ENCODE measurements around the gene LAMP2.

The LAMP2 gene

DNA sequence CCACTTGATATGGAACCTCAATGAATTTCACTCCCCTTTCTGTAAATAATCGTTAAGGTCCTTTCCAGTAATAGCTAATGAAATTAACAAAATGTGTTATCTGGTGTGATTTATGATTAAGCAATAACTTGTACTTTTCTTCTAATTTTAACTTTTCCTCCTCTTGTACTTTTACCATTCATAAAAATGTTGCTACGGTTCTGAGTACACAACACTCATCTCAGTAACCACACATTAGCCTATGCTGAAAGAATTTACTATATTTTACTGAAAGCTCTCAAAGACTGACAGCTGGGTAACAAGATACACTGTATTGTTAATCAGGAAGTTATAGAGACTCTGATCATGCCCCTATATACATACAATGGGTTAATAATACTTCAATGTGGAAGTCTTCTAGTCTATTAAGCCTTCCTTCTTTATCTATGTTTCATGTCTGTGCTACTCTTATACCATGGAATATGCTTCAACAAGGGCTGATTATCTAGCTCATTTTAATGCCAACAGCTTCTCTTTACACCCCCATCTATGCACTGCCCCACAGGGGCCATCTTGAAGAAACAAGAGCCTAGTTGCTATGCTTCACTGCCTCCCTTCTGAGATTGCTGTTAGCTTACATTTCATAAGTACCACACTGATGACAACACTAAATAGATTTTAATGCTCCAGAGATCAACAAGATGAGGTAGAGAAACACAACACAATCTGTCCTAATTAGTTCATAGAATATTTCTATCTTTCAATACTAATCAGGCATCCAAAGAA is 39.1 kb downstream of the LAMP2 start:
- TF ChIP-seq, protein P1, sequence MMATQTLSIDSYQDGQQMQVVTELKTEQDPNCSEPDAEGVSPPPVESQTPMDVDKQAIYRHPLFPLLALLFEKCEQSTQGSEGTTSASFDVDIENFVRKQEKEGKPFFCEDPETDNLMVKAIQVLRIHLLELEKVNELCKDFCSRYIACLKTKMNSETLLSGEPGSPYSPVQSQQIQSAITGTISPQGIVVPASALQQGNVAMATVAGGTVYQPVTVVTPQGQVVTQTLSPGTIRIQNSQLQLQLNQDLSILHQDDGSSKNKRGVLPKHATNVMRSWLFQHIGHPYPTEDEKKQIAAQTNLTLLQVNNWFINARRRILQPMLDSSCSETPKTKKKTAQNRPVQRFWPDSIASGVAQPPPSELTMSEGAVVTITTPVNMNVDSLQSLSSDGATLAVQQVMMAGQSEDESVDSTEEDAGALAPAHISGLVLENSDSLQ (IDR thresholded peaks at IDR 0.05), result peak; percentile 25
- TF ChIP-seq CTBP1 (IDR thresholded peaks at IDR 0.05; ENCODE audit: borderline replicate concordance), result no peak
- no peak for TF ChIP-seq ARNT (IDR thresholded peaks at IDR 0.05)
- TF ChIP-seq FOXA1 (IDR thresholded peaks at IDR 0.05), result no peak
- TF ChIP-seq SP1 (IDR thresholded peaks at IDR 0.05), result no peak
- POLR2A ChIA-PET, result interaction anchor here (0.7 kb wide), 1 partner anchor 333 kb away, joined by 5 read pairs; no protein-coding TSS in a partner anchor
- DNase-seq (ENCODE audit: extremely low spot score), result no peak
- CTCF ChIA-PET, result interaction anchor here (0.8 kb wide), 1 partner anchor 429 kb away, joined by 3 read pairs; no protein-coding TSS in a partner anchor

DNA sequence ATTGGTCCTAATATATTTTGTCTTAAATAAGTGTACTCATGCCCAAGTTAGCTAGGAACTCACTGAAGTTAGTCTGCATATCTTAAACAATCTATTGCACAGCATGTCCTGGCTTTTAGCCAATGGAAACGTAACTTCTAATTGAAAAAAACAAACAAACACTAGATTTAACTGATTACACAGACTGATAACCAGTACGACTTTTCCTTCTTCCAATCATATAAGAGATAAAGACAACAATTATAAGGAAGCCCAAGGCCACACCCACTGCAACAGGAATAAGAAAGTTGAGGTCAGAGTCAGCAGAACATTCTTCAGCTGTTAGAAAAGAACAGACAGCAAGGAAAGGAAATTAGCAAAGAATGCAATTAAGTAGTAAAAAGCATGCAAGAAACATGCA is 40.8 kb downstream of the LAMP2 start:
- TF ChIP-seq TARDBP (IDR thresholded peaks at IDR 0.05) (no peak), CTBP1 (IDR thresholded peaks at IDR 0.05; ENCODE audit: borderline replicate concordance) (0 out of 2 replicates have a peak, but pooled peaks have one; percentile 43), SUZ12 (IDR thresholded peaks at IDR 0.05) (no peak), LEF1 (IDR thresholded peaks at IDR 0.05; ENCODE audit: borderline replicate concordance) (no peak)
- ChIA-PET POLR2A (no interaction called here), CTCF (no interaction called here)
- no peak for DNase-seq (ENCODE audit: extremely low spot score)

DNA sequence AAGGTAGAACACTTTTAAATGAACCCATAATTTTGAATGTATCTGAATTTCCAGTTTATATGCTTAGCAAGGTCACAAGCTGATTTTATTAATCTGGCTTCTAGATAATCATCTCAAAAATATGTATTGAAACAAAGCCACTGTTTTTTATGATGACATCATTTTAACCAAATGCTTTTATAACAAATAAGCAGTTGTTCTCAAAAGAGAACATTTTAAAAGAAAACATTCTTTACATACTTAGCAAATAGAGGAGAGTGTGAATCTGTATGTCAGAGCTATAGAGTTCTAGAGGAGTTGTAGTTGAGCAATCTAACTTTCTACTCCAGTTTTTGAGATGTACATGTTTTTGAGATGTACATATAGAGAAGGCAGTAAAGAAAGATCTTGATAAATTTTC is 42.5 kb downstream of the LAMP2 start:
- no peak for DNase-seq (ENCODE audit: extremely low spot score)
- TF ChIP-seq ELF4 (IDR thresholded peaks at IDR 0.05) (no peak), CTBP1 (IDR thresholded peaks at IDR 0.05; ENCODE audit: borderline replicate concordance) (no peak), ZNF384 (IDR thresholded peaks at IDR 0.05) (no peak), SP1 (IDR thresholded peaks at IDR 0.05) (no peak), ARNT (IDR thresholded peaks at IDR 0.05) (no peak), SUZ12 (IDR thresholded peaks at IDR 0.05) (no peak), HDGF (IDR thresholded peaks at IDR 0.05; ENCODE audit: borderline replicate concordance) (no peak), L3MBTL2 (conservative IDR thresholded peaks at IDR 0.05) (no peak), TARDBP (IDR thresholded peaks at IDR 0.05) (no peak), LEF1 (IDR thresholded peaks at IDR 0.05; ENCODE audit: borderline replicate concordance) (no peak), FOXM1 (IDR thresholded peaks at IDR 0.05; ENCODE audit: borderline replicate concordance) (no peak), FOXK2 (IDR thresholded peaks at IDR 0.05) (no peak), FOXA1 (IDR thresholded peaks at IDR 0.05) (no peak), NFRKB (IDR thresholded peaks at IDR 0.05) (no peak), BHLHE40 (IDR thresholded peaks at IDR 0.05; ENCODE audit: borderline replicate concordance) (no peak)
- TF ChIP-seq, protein P1 (IDR thresholded peaks at IDR 0.05), result no peak
- ChIA-PET CTCF (interaction anchor here (0.9 kb wide), 1 partner anchor 25 kb away, joined by 3 read pairs; no protein-coding TSS in a partner anchor), POLR2A (no interaction called here)

DNA sequence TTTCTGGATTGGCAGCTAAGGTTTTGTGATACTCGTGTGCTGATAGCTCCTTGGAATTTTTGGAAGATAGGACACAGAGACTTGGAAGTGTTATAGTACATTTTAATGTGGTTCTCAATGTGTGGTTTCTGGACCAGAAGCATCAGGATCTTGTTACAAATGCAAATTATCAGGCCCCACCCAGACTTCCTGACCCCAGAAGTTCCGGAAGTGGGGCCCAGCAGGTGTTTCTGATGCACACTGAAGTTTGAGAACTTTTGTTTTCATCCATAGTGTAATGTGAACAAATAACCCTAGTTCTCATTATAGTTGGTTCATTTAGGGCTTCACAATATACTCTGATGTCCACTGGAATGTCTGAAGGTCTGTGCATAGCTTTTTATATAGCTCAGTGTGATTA is 49.6 kb downstream of the LAMP2 start:
- no peak for TF ChIP-seq FOXM1 (IDR thresholded peaks at IDR 0.05; ENCODE audit: borderline replicate concordance)
- no peak for TF ChIP-seq L3MBTL2 (conservative IDR thresholded peaks at IDR 0.05)
- TF ChIP-seq, protein P1 (IDR thresholded peaks at IDR 0.05), result no peak
- TF ChIP-seq FOXA1 (IDR thresholded peaks at IDR 0.05), result no peak
- TF ChIP-seq ZNF384 (IDR thresholded peaks at IDR 0.05), result no peak
- TF ChIP-seq ARNT (IDR thresholded peaks at IDR 0.05), result no peak
- no peak for TF ChIP-seq LEF1 (IDR thresholded peaks at IDR 0.05; ENCODE audit: borderline replicate concordance)
- TF ChIP-seq TARDBP (IDR thresholded peaks at IDR 0.05), result no peak
- no peak for TF ChIP-seq FOXK2 (IDR thresholded peaks at IDR 0.05)
- no peak for TF ChIP-seq ELF4 (IDR thresholded peaks at IDR 0.05)
- no peak for TF ChIP-seq NFRKB (IDR thresholded peaks at IDR 0.05)
- TF ChIP-seq CTBP1 (IDR thresholded peaks at IDR 0.05; ENCODE audit: borderline replicate concordance), result no peak
- TF ChIP-seq HDGF (IDR thresholded peaks at IDR 0.05; ENCODE audit: borderline replicate concordance), result no peak
- no peak for TF ChIP-seq SUZ12 (IDR thresholded peaks at IDR 0.05)
- TF ChIP-seq SP1 (IDR thresholded peaks at IDR 0.05), result no peak
- TF ChIP-seq BHLHE40 (IDR thresholded peaks at IDR 0.05; ENCODE audit: borderline replicate concordance), result no peak
- ChIA-PET POLR2A (no interaction called here), CTCF (no interaction called here)
- DNase-seq (ENCODE audit: extremely low spot score), result no peak

DNA sequence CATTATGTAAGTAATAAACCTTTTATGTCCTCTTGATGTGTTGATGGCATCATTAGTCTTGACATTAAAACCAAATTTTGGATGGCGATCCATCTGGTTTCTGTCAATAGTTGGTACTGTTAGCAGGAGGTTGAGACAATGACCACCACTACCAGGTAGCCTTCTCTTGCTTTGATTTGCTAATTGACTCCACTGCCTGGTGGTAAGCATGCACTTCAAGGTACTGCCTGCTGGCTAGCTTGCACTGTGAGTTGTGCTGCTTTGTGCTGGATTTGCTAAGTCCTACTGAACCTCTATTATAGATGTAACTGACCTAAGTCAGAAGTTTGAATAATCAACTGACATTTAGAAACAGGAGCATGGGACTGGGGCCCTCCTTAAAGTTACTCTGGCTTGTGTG is 60.9 kb downstream of the LAMP2 start:
- TF ChIP-seq ELF4 (IDR thresholded peaks at IDR 0.05), result no peak
- TF ChIP-seq BHLHE40 (IDR thresholded peaks at IDR 0.05; ENCODE audit: borderline replicate concordance), result no peak
- no peak for TF ChIP-seq SUZ12 (IDR thresholded peaks at IDR 0.05)
- no peak for TF ChIP-seq HDGF (IDR thresholded peaks at IDR 0.05; ENCODE audit: borderline replicate concordance)
- no peak for TF ChIP-seq FOXA1 (IDR thresholded peaks at IDR 0.05)
- TF ChIP-seq L3MBTL2 (conservative IDR thresholded peaks at IDR 0.05), result no peak
- TF ChIP-seq CTBP1 (IDR thresholded peaks at IDR 0.05; ENCODE audit: borderline replicate concordance), result no peak
- no peak for TF ChIP-seq SP1 (IDR thresholded peaks at IDR 0.05)
- TF ChIP-seq ZNF384 (IDR thresholded peaks at IDR 0.05), result no peak
- no peak for TF ChIP-seq FOXK2 (IDR thresholded peaks at IDR 0.05)
- TF ChIP-seq, protein P1 (IDR thresholded peaks at IDR 0.05), result no peak
- TF ChIP-seq NFRKB (IDR thresholded peaks at IDR 0.05), result no peak
- TF ChIP-seq LEF1 (IDR thresholded peaks at IDR 0.05; ENCODE audit: borderline replicate concordance), result no peak
- no peak for TF ChIP-seq TARDBP (IDR thresholded peaks at IDR 0.05)
- ChIA-PET CTCF (no interaction called here), POLR2A (no interaction called here)
- DNase-seq (ENCODE audit: extremely low spot score), result no peak
